NCI-H748 (cell line): ENCODE results near the gene SBF1.
"Not testable (repeated sequence)": the region's sequence is repeated elsewhere in the genome, so short reads cannot be mapped to it uniquely, and the experiment has no call there.

Experiments
- DNase-seq: peaks from one replicate; lab custom pipeline; 2025; ENCODE audit not compliant: unreplicated experiment; lab: John Stamatoyannopoulos, UW

SBF1 gene

DNA sequence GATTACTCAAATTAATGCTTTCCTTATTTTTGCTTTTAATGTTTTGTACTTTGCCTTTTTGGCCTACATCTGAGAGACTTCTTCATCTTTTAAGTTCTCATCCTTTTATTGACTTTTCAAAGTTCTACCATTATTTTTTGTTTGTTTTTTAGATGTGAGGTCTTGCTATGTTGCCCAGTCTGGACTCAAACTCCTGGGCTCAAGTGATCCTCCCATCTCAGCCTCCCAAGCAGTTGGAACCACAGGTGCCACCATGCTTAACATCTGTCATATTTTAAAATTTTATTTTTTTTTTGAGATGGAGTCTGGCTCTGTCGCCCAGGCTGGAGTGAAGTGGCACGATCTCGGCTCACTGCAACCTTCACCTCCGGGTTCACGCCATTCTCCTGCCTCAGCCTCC is 73.9 kb downstream of the SBF1 start:
- DNase-seq: no peak

DNA sequence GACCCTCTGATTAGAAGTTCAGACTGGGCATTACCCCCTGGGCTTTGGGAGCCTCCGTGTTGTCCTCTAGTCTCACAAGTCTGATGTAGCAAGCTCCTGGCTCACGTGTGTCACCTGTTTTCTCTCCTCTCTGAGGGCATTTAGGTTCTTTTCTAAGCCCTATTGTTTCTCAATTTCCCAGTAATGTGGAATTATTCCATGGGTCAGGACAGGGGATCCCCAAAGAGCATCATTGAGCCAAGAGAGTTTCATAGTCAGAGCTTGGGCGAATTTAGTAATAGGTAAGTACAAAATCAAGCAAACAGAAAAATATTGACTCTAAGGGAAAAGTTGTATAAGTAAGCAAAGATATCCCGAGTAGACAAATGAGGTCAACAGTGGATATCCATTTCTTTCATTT is 74.4 kb downstream of the SBF1 start:
- no peak for DNase-seq

DNA sequence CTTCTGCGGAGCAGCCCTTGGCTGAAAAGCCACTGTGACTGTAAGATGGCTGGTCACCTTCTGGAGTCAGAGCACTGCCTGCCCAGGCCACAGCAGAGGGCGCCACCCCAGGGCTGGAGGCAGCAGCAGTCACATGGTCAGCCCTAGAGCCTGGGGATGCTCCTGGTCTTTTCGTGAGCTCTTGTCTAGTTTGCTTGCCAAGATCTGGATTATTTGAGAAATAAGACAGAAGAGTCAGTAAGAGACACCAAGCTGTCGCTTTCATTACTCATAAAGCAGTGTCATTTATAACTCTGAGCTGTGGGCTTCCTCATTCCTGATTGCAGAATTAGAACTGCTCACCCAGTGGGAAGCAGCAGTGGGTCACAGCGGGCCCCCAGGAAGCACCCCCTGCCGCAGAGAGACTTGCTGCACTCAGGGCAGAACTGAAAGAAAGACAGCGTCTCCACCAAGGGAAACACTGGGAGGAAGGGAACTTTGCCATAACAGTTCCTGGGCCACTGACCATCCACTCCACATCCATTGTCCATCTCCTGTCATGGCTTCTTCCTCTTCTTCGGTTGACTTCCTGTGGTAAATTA is 75.0 kb downstream of the SBF1 start:
- peak; percentile 13 for DNase-seq

DNA sequence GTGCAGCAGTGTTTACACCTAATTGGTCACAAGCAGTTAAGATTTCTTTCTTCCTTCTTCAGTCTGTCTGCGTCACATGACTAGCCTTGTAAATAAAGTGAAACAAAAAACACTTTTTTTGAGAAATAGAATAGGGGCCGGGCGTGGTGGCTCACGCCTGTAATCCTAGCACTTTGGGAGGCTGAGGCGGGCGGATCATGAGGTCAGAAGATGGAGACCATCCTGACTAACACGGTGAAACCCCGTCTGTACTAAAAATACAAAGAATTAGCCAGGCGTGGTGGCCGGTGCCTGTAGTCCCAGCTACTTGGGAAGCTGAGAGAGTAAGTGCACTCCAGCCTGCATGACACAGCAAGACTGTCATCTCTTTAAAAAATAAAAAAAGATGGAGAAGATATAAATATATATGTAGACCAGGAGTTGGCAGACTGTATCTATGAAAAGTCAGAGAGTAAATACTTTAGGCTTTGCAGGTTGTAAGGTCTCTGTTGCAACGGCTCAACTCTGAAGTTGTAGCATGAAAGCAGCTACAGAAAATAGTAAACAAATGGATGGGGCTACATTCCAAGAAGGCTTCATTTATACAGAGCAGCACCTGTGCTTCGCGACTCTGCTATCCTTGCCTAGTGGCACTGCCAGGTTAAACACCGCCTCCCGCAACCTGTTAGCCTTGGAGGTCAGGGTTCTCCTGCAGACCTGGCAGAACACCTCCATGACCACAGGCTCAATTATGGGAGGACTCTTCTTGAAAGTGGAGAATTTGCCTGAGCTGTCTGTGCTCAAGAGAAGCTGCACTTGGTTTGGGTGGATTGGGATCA is 75.8 kb downstream of the SBF1 start:
- no peak for DNase-seq

DNA sequence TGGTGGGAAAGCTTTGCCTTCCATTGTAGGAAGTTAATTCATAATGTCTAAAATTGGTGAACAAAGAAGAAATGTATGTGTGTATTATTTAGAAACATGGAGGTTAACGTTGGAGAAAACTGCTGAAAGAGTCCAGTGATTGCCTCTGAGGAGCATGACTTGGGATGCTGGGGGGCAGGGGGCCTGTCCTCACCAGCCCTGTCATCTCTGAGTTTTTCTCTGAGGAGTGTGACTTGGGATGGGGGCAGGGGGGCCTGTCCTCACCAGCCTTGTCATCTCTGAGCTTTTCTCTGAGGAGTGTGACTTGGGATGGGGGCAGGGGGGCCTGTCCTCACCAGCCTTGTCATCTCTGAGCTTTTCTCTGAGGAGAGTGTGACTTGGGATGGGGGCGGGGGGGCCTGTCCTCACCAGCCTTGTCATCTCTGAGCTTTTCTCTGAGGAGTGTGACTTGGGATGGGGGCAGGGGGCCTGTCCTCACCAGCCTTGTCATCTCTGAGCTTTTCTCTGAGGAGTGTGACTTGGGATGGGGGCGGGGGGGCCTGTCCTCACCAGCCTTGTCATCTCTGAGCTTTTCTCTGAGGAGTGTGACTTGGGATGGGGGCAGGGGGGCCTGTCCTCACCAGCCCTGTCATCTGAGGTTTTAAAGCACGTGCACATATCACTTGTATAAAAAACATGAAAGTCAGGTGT is 77.3 kb downstream of the SBF1 start:
- not testable (repeated sequence) for DNase-seq

DNA sequence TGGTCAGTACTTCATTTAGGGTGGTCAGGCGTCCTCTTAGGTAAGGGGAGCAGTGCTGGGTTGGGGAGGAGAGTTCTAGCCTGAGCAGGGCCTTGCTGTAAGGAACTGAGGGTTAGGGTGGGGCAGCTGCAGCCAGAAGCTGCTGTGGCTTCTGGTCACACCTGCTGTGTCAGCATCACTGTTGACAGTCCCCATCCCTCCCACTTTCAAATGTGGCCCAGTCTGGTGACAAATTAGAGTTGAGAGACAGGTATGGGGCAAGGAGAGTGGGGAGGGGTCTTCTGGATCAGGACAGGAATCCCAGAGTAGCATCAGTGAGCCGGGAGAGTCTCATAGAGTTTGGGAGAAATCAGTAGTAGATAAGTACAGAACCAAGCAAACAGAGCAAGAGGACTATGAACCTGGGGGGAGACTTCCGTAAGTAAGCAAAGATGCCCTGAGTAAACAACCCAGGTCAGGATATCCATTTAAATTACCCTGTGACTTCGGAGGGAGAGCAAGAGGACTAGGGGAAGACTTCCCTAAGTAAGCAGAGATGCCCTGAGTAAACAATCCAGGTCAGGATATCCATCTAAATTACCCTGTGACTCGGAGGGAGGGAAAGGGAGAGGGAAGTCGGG is 78.0 kb downstream of the SBF1 start:
- no peak for DNase-seq
